HG03066 (cell line): ENCODE measurements around the gene IQCN.

Experiments
- ATAC-seq: cut with Tn5 transposase; IDR thresholded peaks from one replicate; pipeline ENCODE4 v1.9.1; 2021; ENCODE audit warnings: low read depth; ENCODE audit not compliant: unreplicated experiment

IQCN gene

DNA sequence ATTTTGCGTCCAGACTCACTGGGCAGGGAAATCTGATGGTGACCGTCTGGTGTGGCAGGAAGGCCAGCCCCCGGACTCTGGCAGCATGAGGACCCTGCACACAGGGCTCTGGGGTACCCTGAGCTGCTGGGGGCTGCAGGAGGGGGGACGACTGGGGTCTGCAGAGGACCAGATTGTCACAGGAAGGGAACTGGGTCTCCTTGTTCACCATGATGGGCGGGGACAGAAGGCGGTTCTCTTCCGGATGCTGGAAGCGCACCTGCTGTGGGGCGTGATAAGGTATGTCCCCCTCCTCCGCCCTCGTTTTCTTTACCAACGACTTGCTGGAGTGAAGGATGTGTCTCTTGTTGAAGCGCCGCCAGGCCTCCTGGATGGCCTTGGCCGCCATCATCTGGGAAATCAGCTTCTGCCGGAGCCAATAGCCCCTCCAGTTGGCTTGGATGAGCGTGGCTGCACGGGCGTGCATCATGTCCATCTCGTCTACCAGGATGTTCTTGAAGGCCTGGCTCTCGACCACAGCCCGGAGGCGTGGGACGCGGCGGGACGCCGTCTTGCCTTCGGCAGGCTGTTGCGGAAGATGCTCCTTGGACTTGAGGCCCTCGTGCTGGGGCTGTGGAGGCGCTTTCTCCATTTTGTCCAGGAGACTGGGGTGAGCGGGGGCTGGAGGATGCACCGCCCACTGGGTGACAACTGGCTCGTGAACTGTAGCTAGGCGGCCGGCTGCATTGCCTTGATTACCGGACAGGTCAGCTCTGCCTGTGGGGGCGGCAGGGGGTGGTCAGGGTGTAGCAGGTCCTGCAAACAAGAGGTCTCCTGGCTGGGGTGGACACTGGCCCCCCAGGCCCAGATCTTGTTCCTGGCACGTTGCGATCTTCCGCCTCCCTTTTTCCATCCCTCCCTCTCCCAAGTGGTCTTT, 7.2 kb downstream of the IQCN start:
- ATAC-seq = no peak

- ATAC-seq = no peak
These were observed 8.7 kb downstream of the IQCN start for GRCh38 chr19:18265582-18265981.

- no peak for ATAC-seq
These were observed 9.2 kb downstream of the IQCN start for GRCh38 chr19:18264971-18265540.

DNA sequence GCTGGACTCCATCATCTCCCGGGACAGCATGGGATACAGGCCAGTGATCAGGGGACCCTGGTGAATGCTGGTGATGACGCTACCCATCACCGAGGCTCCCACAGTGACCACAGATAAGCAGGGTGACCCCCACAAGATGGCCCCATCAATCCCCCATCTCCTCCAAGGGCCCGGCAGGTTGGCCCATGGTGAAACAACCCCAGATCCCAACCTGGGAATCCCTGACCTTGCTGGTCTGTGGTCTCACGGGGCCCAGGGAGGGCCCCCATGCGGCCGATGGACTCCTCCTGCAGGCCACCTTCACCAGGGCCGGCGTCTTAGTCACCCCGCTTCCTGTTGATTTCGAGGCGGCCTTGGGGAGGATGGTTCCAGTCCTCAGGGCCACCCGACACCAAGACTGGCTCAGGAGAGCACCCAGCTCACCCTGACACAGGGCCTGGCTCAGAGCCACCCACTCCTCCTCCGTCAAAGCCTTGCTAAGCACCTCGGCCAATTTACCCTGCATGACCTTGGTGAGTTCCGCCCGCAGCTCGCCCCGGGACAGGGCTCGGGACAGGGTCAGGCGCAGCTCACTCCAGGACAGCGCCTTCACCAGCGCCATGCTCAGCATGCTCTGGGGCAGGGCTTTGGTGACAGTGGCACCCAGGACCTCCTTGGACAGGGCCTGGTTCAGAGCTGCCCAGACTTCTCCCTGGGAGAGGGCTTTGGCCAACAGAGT, 10.0 kb downstream of the IQCN start:
- no peak for ATAC-seq

- no peak for ATAC-seq
These were observed 10.7 kb downstream of the IQCN start for GRCh38 chr19:18263324-18264136.

DNA sequence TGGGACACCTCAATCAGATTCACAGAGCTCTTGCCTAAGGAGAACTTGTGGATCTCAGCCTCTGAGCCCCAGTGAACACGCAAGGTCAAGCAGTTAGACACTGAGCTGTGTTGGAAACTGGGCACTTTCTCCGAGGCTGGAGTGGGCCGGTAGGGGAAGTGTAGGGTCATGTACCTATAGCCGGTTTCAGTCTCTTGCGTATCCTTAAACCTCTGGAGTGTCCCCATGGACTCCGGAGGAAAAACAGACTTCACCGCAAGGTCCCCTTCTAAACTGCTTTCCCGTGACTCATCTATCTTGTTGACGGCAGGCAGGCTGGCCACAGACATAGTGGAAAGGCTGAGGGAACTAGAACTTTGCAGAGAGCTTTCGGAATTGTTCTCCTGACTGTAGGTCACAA, 11.3 kb downstream of the IQCN start:
- no peak for ATAC-seq

- no peak for ATAC-seq
These were observed 12.1 kb downstream of the IQCN start for GRCh38 chr19:18262144-18262543.

GRCh38 chr19:18261474-18261873, 12.8 kb downstream of the IQCN start:
- ATAC-seq = no peak

GRCh38 chr19:18259893-18260292, 14.4 kb downstream of the IQCN start:
- no peak for ATAC-seq

- no peak for ATAC-seq
These were observed 16.5 kb downstream of the IQCN start for GRCh38 chr19:18257503-18258470.

DNA sequence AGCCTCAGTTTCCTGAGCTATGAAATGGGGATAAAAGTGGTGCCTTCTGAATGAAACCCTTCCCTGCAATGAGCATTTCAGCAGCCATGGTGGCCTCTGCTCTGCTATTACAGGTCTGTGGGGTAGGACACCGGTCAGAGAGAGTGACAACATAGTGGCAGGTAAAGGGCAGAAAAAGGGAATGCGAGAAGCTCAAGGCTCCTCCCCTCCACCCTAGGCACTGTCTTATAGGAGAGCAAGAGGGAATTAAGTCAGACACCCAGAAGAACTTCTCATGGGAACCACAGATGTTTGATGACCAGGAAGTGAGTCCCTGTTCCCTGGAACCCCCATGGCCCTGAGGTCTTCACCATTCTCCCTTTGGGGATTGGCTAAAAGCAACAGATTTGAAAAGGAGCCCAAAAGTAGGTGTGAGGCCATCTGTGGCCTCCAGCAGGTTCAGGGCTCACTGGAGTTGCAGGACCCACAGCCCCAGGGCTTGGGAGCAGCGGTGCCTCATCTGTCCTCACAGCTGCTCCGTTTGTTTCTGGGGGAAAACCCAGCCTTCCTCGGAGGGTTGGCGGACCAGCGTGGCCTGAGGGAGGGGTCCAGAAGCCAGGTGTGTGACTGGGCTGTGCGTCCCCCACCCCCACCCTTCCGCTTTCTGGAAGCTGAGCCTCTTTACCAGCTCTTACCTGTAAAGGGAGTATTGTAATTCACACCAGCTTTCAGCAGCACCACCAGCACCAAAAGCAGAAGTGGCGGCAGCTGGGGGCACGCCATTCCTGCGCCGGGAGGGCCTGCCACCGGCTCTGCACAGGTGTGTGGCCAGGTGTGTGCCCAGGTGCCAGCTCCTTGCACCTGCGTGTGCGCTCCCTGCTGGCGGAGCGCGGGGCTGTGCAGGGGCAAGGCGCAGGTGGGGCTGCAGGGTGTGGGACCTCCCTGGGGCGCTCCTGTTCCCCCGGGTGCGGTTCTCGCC, 19.4 kb downstream of the IQCN start:
- ATAC-seq = no peak

DNA sequence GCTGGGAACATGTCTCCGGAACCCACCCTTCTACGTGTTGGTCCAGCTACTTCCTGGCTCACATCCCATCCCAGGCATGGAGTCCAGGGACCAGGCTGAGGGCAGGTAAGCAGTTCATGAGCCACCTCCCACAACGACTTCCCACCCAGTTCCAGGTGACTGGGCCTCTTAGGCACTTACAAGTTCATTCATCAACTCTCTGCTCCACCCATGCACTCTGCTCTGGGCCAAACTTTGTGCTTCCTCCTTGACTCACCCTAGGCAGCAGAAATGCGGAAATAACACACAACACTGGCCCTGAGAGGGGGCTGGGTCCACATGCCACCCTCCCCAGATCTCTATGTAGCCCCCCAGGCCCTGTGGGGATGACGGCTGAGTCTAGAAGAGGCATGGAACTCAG, 20.5 kb downstream of the IQCN start:
- no peak for ATAC-seq

DNA sequence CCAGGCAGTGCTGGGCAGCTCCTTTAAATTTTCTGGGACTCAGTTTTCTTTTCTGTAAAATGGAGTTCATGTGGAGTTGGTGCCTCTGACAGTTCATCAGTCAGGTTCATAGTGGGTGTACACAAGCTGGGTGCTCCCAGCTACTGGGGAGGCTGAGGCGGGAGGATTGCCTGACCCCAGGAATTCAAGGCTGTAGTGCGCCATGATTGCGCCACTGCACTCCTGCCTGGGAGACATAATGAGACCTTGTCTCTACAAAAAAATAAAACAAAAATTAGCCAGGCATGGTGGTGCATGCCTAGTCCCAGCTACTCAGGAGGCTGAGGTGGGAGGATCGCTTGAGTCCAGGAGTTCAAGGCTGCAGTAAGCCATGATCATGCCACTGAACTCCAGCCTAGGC, 21.1 kb downstream of the IQCN start:
- no peak for ATAC-seq

DNA sequence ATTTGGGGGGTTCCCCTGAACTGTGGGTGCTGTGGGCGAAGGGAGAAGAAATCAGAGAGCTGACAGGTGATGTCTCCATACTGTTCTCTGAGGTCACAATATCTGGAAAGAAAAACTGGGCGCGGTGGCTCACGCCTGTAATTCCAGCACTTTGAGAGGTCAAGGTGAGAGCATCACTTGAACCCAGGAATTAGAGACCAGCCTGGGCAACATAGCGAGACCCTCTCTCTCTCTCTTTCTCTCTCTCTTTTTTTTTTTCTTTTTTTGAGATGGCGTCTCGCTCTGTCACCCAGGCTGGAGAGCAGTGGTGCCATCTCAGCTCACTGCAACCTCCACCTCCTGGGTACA, 21.9 kb downstream of the IQCN start:
- no peak for ATAC-seq

- ATAC-seq = no peak
These were observed 22.5 kb downstream of the IQCN start for GRCh38 chr19:18251587-18252369.

- ATAC-seq = no peak
These were observed 24.4 kb downstream of the IQCN start for GRCh38 chr19:18249834-18250233.

DNA sequence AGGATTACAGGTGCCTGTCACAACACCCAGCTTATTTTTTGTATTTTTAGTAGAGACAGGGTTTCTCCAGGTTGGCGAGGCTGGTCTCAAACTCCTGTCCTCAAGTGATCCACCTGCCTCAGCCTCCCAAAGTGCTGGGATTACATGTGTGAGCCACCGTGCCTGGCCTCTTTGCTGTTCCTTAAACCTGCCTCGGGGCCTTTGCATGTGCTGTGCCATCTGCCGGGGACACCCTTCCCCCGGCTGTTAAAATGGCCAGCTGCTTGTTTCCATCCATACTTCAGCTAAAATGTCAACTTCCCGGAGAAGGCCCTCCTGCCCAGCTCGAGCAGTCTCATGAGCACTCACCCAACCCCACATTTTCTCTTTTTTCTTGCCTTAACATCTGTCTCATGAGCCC, 29.0 kb downstream of the IQCN start:
- ATAC-seq = no peak

GRCh38 chr19:18239303-18239702, 34.9 kb downstream of the IQCN start:
- no peak for ATAC-seq
